Mesodermal cell (in vitro differentiated cells): ENCODE data around the gene ANAPC10.
A peak's percentile ranks its signal among the peaks of the same experiment; 100 is the strongest.

Source experiments
- H3K27ac ChIP-seq: 2 replicates; pipeline ENCODE4 v1.7.0; 2013; ENCODE audit warnings: mild to moderate bottlenecking, low read depth, low read length, moderate library complexity; ENCODE audit not compliant: severe bottlenecking
- H3K36me3 ChIP-seq: 2 replicates; pipeline ENCODE4 v1.7.1; 2013; ENCODE audit warnings: mild to moderate bottlenecking, low read length, moderate library complexity; ENCODE audit not compliant: control insufficient read depth, insufficient read depth
- H3K4me1 ChIP-seq: one replicate; pipeline ENCODE4 v1.7.1; 2013; ENCODE audit warnings: mild to moderate bottlenecking, low read length; ENCODE audit not compliant: insufficient read depth, control insufficient read depth, poor library complexity, severe bottlenecking
- H3K4me3 ChIP-seq: 2 replicates; pipeline ENCODE4 v1.7.0; 2013; ENCODE audit warnings: low read length, control low read depth, mild to moderate bottlenecking; ENCODE audit not compliant: insufficient read depth, poor library complexity, severe bottlenecking; ENCODE audit errors: extremely low read depth
- H3K9me3 ChIP-seq: 2 replicates; pipeline ENCODE4 v1.7.1; 2013; ENCODE audit warnings: mild to moderate bottlenecking, low read length, moderate library complexity; ENCODE audit not compliant: control insufficient read depth
- WGBS, 2 experiments: methylation state at CpG; one replicate each; pipeline ENCODE4 v1.1.5; 2013; ENCODE audit warnings: missing lambda C conversion rate in 2 of 2; ENCODE audit not compliant: insufficient coverage in 2 of 2; 5-methylcytosine and 5-hydroxymethylcytosine counted together

ANAPC10 gene

GRCh38 chr4:145047151-145047550 is 50.8 kb downstream of the ANAPC10 start:
- Histone ChIP-seq H3K36me3 (peaks cover 19% of the 10 kb centered on the region), H3K9me3 (no peaks in the 10 kb centered on the region), H3K4me1 (peaks cover 16% of the 10 kb centered on the region), H3K27ac (no peak overlapping the region), H3K4me3 (no peak overlapping the region)
- WGBS, 2 experiments, result 93 to 96% methylated on average over 3 to 4 of the region's 4 CpGs

GRCh38 chr4:145045180-145045579 is 52.8 kb downstream of the ANAPC10 start:
- 100% methylated on average over 1 of the region's 1 CpG; no CpG with 5 or more reads in 1 of the 2 experiments for WGBS, 2 experiments
- H3K36me3 ChIP-seq, result peaks cover 9% of the 10 kb centered on the region
- H3K4me1 ChIP-seq, result peaks cover 16% of the 10 kb centered on the region
- H3K27ac ChIP-seq, result no peak overlapping the region
- no peaks in the 10 kb centered on the region for H3K9me3 ChIP-seq
- no peak overlapping the region for H3K4me3 ChIP-seq

GRCh38 chr4:145044341-145044740 is 53.7 kb downstream of the ANAPC10 start:
- Histone ChIP-seq H3K36me3 (peaks cover 1% of the 10 kb centered on the region), H3K27ac (no peak overlapping the region), H3K4me1 (peaks cover 16% of the 10 kb centered on the region), H3K4me3 (no peak overlapping the region), H3K9me3 (no peaks in the 10 kb centered on the region)
- WGBS, 2 experiments, result 22 to 60% methylated on average over 1 of the region's 3 CpGs

- no peak overlapping the region for H3K27ac ChIP-seq
Measured at GRCh38 chr4:145043306-145043705, 54.7 kb downstream of the ANAPC10 start.

GRCh38 chr4:145042601-145043285 is 55.3 kb downstream of the ANAPC10 start:
- Histone ChIP-seq H3K4me3 (no peak overlapping the region), H3K36me3 (no peaks in the 10 kb centered on the region)
- WGBS, 2 experiments, result no CpG with 5 or more reads among the region's 3 CpGs

More at GRCh38 chr4:145043306-145043705, 54.7 kb downstream of the ANAPC10 start:
- Histone ChIP-seq H3K36me3 (no peaks in the 10 kb centered on the region), H3K9me3 (no peaks in the 10 kb centered on the region), H3K4me3 (no peak overlapping the region), H3K4me1 (peaks cover 16% of the 10 kb centered on the region)
- WGBS, 2 experiments, result 90% methylated on average over 2 of the region's 3 CpGs; no CpG with 5 or more reads in 1 of the 2 experiments

GRCh38 chr4:145041378-145041777 is 56.6 kb downstream of the ANAPC10 start:
- Histone ChIP-seq H3K27ac (no peak overlapping the region), H3K36me3 (no peaks in the 10 kb centered on the region), H3K4me1 (peaks cover 9% of the 10 kb centered on the region), H3K9me3 (no peaks in the 10 kb centered on the region), H3K4me3 (no peak overlapping the region)
- 92 to 100% methylated on average over 1 to 2 of the region's 3 CpGs for WGBS, 2 experiments

More at GRCh38 chr4:145042601-145043285, 55.3 kb downstream of the ANAPC10 start:
- no peak overlapping the region for H3K27ac ChIP-seq
- H3K9me3 ChIP-seq, result no peaks in the 10 kb centered on the region
- H3K4me1 ChIP-seq, result peaks cover 16% of the 10 kb centered on the region

- Histone ChIP-seq H3K4me3 (no peak overlapping the region), H3K36me3 (peaks cover 35% of the 10 kb centered on the region), H3K4me1 (peaks cover 12% of the 10 kb centered on the region), H3K9me3 (no peaks in the 10 kb centered on the region), H3K27ac (no peak overlapping the region)
- WGBS, 2 experiments, result 100% methylated on average over 1 of the region's 2 CpGs
Measured at GRCh38 chr4:145035494-145036136, 62.4 kb downstream of the ANAPC10 start.

- WGBS, 2 experiments, result 82 to 89% methylated on average over 4 of the region's 6 CpGs
- H3K4me1 ChIP-seq, result peaks cover 12% of the 10 kb centered on the region
- no peak overlapping the region for H3K4me3 ChIP-seq
- no peaks in the 10 kb centered on the region for H3K9me3 ChIP-seq
- H3K27ac ChIP-seq, result peak overlapping the region; percentile 34
- peaks cover 42% of the 10 kb centered on the region for H3K36me3 ChIP-seq
Measured at GRCh38 chr4:145034727-145035211, 63.2 kb downstream of the ANAPC10 start.

- H3K9me3 ChIP-seq, result peaks cover 14% of the 10 kb centered on the region
- no peak overlapping the region for H3K4me3 ChIP-seq
- H3K36me3 ChIP-seq, result peaks cover 24% of the 10 kb centered on the region
Measured at GRCh38 chr4:145019346-145019745, 78.7 kb downstream of the ANAPC10 start.

GRCh38 chr4:145014365-145014764 is 83.6 kb downstream of the ANAPC10 start:
- WGBS, 2 experiments, result 92 to 95% methylated on average over 1 to 3 of the region's 4 CpGs
- Histone ChIP-seq H3K4me3 (no peak overlapping the region), H3K36me3 (peaks cover 20% of the 10 kb centered on the region), H3K4me1 (peaks cover 6% of the 10 kb centered on the region), H3K9me3 (peaks cover 9% of the 10 kb centered on the region), H3K27ac (no peak overlapping the region)

More at GRCh38 chr4:145019346-145019745, 78.7 kb downstream of the ANAPC10 start:
- WGBS, 2 experiments, result 80% methylated on average over 1 of the region's 1 CpG; no CpG with 5 or more reads in 1 of the 2 experiments
- Histone ChIP-seq H3K27ac (no peak overlapping the region), H3K4me1 (no peaks in the 10 kb centered on the region)

- H3K4me3 ChIP-seq, result no peak overlapping the region
- peaks cover 6% of the 10 kb centered on the region for H3K4me1 ChIP-seq
- peaks cover 13% of the 10 kb centered on the region for H3K36me3 ChIP-seq
- peak overlapping the region; percentile 71 for H3K27ac ChIP-seq
- H3K9me3 ChIP-seq, result no peaks in the 10 kb centered on the region
Measured at GRCh38 chr4:145012841-145013240, 85.2 kb downstream of the ANAPC10 start.
